Naive B cell (primary cell): ENCODE measurements around the gene SIN3B. TPM values are rescaled to one million over a fixed set of nuclear protein-coding genes. Genes with fewer than 3 reads are reported as not detected.

Experiments used
- ATAC-seq, 2 donors: fragments of 150-1000 bp; cut with Tn5 transposase; 2 replicates each; pipeline ENCODE4 v1.10.0; 2021; ENCODE audit warnings: low read depth in 2 of 2, mild to moderate bottlenecking in 2 of 2, moderate library complexity in 2 of 2
- DNase-seq: peaks from one replicate; pipeline ENCODE4 v3.0.0; 2022
- H3K27ac Mint-ChIP-seq, 6 donors: one replicate each; pipeline ENCODE4 v1.8.0; 2020 to 2022; ENCODE audit warnings: mild to moderate bottlenecking in 6 of 6, mixed read lengths in 6 of 6, moderate library complexity in 5 of 6, inconsistent platforms in 2 of 6
- H3K27me3 Mint-ChIP-seq, 3 donors: one replicate each; pipeline ENCODE4 v1.8.0; 2021 to 2022; ENCODE audit warnings: mixed read lengths in 3 of 3, mild to moderate bottlenecking in 1 of 3
- H3K36me3 Mint-ChIP-seq, 2 donors: one replicate each; pipeline ENCODE4 v1.8.0; 2020 to 2022; ENCODE audit warnings: mixed read lengths in 2 of 2, inconsistent platforms in 1 of 2, mild to moderate bottlenecking in 1 of 2
- H3K4me1 Mint-ChIP-seq, 3 donors: one replicate each; pipeline ENCODE4 v1.8.0; 2020 to 2022; ENCODE audit warnings: mixed read lengths in 3 of 3, inconsistent platforms in 1 of 3, mild to moderate bottlenecking in 1 of 3, moderate library complexity in 1 of 3
- H3K4me3 Mint-ChIP-seq, 8 donors: one replicate each; pipeline ENCODE4 v1.8.0; 2020 to 2022; ENCODE audit warnings: mild to moderate bottlenecking in 8 of 8, mixed read lengths in 8 of 8, moderate library complexity in 8 of 8, inconsistent platforms in 2 of 8
- H3K9me3 Mint-ChIP-seq, 7 donors: one replicate each; pipeline ENCODE4 v1.8.0; 2020 to 2022; ENCODE audit warnings: mixed read lengths in 7 of 7, mild to moderate bottlenecking in 5 of 7, inconsistent platforms in 2 of 7, moderate library complexity in 1 of 7
- polyA plus RNA-seq, 6 donors: library from polyadenylated mRNA; unstranded; fragments of 300-500 nt; fragmentation: Illumina TruSeq; gene quantifications; one replicate each; pipeline ENCODE4 v1.2.3, GENCODE V29; 2021; ENCODE audit warnings: low read depth in 6 of 6

Gene SIN3B
- polyA plus RNA-seq, 6 donors from 2014 or later: 4.8 to 13.0 (median 6.8) TPM

DNA sequence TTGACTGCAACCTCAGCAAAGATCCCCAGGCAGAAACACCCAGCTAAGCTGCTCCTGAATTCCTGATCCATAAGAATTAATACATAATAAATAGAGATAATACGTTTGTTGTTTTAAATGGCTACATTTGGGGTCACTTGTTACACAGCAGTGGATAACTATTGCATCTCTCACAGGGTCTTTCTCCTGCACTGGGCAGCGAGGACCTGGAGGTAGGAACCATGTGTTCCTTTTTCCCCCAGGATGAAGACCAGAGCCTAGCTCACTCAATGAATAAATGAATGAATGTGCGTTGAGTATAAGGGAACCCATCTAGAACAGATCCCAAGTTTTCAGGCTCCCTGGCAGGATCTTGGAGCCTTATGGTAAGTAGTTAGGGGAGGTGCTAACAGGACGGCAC is 90.3 kb downstream of the SIN3B start:
- H3K9me3 Mint-ChIP-seq: peaks cover 2 to 24% (median 15%) of the 10 kb centered on the region in 7 donors
- peaks cover 7 to 22% (median 19%) of the 10 kb centered on the region in 3 donors for H3K27me3 Mint-ChIP-seq

DNA sequence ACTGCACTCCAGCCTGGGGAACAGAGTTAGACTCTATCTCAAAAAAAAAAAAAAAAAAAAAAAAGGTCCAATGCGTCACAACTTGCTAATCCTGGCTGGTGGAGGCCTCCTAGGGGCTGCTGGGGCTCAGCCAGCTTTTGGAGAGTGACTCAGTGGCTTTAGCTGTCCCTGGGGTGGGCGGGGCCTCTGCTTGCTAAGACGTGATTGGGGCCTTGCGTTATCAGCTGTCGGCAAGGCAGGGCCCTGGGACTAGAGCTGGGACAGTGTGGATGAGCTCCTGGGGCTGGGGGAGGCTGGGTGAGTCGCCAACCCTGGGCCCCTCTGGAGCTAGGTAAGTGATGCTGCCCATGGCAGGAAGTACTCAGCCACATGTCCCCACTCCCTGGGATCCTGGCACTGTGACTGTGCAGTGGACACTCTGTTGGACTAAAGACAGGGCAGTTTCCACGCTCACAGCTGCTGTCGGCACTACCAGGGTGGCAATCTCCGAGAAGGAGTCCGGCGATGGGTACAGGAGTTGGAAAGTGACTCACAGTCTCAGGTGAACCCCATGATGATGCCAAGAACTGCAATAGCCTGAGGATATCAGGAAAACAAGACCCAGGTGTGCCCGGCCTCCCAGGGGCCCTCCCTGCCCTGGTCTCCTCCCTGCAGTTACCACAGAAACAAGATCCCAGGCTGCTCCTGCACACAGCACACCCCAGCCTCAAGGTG is 91.8 kb downstream of the SIN3B start:
- H3K36me3 Mint-ChIP-seq: peaks cover 0 to 14% of the 10 kb centered on the region in 2 donors
- H3K27ac Mint-ChIP-seq: peak overlapping the region in 1 of 6 donors; percentile 63
- H3K4me3 Mint-ChIP-seq: no peak overlapping the region
- no peak for ATAC-seq
- H3K9me3 Mint-ChIP-seq: peaks cover under 1 to 19% (median 11%) of the 10 kb centered on the region in 7 donors
- DNase-seq: no peak
- H3K27me3 Mint-ChIP-seq: peaks cover 7 to 19% (median 15%) of the 10 kb centered on the region in 3 donors
- H3K4me1 Mint-ChIP-seq: no peaks in the 10 kb centered on the region

More for the DNA sequence above, 90.3 kb downstream of the SIN3B start:
- Mint-ChIP-seq H3K36me3 (peaks cover 0 to 23% of the 10 kb centered on the region in 2 donors), H3K4me3 (no peak overlapping the region), H3K4me1 (no peaks in the 10 kb centered on the region), H3K27ac (peak overlapping the region in 1 of 6 donors; percentile 26)
- DNase-seq (no peak), ATAC-seq (no peak)

DNA sequence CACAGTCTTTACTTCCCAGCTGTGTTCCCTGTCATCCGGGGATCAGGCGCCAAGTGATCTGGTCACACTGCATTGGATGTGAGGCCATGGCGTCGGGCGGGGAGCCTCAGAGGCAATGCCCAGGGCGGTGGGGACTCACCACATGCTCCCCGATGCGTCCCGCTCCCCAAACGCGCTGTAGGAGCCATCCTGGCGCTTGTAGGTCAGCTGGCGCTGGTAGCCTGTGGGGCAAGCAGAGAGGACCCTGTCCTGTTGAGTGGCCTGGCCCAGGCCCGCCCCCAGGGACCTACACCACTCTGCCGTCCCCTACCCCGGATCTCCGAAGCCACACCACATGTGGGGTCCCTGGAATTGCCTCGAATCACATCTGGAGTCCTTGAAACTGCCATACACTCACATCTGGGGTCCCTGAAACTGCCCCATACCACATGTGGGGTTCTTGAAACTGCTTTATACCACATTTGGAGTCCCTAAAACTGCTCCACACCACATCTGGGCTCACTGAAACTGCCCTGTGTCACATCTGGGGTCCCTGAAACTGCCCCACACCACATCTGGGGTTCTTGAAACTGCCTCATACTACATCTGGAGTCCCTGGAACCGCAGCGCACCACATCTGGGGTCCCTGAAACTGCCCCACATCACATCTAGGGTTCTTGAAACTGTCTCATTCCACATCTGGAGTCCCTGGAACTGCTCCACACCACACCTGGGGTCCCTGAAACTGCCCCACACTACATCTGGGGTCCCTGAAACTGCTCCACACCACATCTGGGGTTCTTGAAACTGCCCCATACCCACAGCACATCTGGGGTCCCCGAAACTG is 92.8 kb downstream of the SIN3B start:
- ATAC-seq (no peak), DNase-seq (no peak)
- Mint-ChIP-seq H3K27ac (no peak overlapping the region), H3K4me1 (no peaks in the 10 kb centered on the region), H3K36me3 (peaks cover 0 to 14% of the 10 kb centered on the region in 2 donors), H3K9me3 (peaks cover 6 to 24% (median 15%) of the 10 kb centered on the region in 7 donors), H3K4me3 (no peak overlapping the region), H3K27me3 (peaks cover 9 to 20% (median 15%) of the 10 kb centered on the region in 3 donors)

DNA sequence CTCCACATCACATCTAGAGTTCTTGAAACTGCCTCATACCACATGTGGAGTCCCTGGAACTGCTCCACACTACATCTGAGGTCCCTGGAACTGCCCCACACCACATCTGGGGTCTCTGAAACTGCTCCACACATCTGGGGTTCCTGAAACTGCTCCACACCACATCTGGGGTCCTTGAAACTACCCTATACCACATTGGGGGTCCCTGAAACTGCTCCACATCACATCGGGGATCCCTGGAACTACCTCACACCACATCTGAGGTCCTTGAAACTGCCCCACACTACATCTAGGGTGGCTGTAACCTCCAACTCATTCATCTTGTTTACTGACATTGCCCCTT is 93.4 kb downstream of the SIN3B start:
- no peaks in the 10 kb centered on the region for H3K4me1 Mint-ChIP-seq
- no peak overlapping the region for H3K27ac Mint-ChIP-seq
- DNase-seq (no peak), ATAC-seq (no peak)
- no peak overlapping the region for H3K4me3 Mint-ChIP-seq
- H3K9me3 Mint-ChIP-seq: peaks cover 7 to 27% (median 16%) of the 10 kb centered on the region in 7 donors
- peaks cover 0 to 18% of the 10 kb centered on the region in 2 donors for H3K36me3 Mint-ChIP-seq
- peaks cover 4 to 22% (median 18%) of the 10 kb centered on the region in 3 donors for H3K27me3 Mint-ChIP-seq

DNA sequence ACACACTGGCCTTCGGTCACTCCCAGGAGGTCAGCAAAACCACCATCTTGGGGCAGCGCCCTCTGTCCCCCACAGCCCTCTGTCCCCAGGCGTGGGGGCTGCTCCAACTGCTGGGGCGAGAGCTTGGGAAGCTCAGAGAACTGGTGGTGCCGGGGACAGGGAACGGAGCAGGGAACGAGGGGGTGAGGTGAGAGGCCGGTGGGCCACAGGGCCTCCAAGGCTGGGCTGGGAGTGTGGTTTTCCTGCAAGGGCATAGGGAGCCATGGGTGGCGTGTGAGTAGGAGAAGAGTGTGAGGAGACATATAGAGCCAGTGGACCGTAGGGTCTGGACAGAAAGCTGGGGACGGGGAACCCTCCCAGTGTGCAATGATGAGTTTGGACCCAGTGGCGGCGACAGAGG is 93.8 kb downstream of the SIN3B start:
- no peak for ATAC-seq
- Mint-ChIP-seq H3K27me3 (peaks cover 4 to 22% (median 22%) of the 10 kb centered on the region in 3 donors), H3K9me3 (peaks cover 7 to 27% (median 16%) of the 10 kb centered on the region in 7 donors), H3K4me3 (no peak overlapping the region), H3K4me1 (no peaks in the 10 kb centered on the region), H3K27ac (peak overlapping the region in 1 of 6 donors; percentile 76), H3K36me3 (peaks cover 0 to 19% of the 10 kb centered on the region in 2 donors)
- no peak for DNase-seq

DNA sequence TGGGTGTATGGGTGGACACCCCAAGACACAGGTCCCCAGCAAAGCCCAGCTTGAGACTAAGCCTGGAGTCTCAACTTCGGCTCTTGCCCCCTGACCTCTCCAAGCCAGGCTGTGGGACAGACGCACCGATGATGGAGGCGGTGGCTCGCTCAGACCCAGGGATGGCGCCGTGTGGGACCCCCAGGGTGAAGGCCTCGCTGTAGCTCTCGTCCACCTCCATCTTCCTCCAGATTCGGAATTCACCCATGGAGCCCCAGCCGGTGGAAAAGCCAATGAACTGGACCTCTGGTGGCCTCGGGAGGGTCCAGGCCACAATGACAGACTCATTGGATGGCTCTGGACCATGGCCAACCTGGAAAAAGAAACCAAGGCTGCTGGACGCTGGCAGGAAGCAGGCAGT is 98.7 kb downstream of the SIN3B start:
- DNase-seq (no peak), ATAC-seq (no peak)
- peaks cover 0 to 27% of the 10 kb centered on the region in 2 donors for H3K36me3 Mint-ChIP-seq
- no peaks in the 10 kb centered on the region for H3K4me1 Mint-ChIP-seq
- peaks cover 15 to 33% (median 21%) of the 10 kb centered on the region in 7 donors for H3K9me3 Mint-ChIP-seq
- peaks cover 11 to 42% (median 41%) of the 10 kb centered on the region in 3 donors for H3K27me3 Mint-ChIP-seq
- H3K4me3 Mint-ChIP-seq: no peak overlapping the region
- no peak overlapping the region for H3K27ac Mint-ChIP-seq

DNA sequence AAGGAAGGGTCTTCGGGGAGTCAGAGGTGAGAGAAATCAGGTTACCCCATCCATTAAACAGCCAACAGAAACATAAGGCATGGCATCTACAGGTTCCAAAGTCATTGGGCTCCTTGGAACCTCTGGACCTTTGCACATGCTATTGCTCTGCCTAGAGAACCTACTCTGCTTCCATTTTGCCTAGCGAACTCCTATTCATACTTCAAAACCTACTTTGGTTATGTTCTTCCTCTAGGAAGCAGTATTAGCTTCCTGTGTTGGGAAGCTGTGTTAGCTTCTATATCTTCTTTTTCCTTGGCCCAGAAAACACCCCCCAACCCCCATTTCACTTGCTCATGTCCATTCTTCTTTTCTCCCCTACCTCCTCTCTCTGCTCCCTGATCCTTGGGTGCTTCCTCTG is 99.2 kb downstream of the SIN3B start:
- DNase-seq (no peak), ATAC-seq (no peak)
- Mint-ChIP-seq H3K27ac (no peak overlapping the region), H3K4me3 (no peak overlapping the region), H3K36me3 (peaks cover under 1 to 27% of the 10 kb centered on the region in 2 donors), H3K4me1 (no peaks in the 10 kb centered on the region), H3K27me3 (peaks cover 11 to 41% (median 41%) of the 10 kb centered on the region in 3 donors), H3K9me3 (peaks cover 16 to 38% (median 21%) of the 10 kb centered on the region in 7 donors)

DNA sequence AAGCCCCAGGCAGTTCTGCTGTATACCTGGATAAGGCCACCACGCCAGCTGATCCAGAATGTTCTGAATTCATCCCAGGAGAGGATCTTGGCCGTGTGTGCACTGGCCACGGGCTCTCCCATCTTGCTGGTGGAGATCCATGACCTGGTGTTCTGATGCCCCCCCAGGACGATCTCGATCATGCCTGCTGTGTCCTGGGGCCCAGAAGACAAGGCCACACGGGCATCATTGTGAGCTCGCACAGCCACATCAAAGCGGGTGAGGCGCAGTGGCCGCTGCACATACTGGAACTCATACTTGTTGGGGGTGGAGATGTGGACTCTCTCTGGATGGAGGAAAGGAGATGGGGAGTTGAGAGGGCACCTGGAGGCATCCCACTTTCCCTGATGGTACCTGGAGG is 99.7 kb downstream of the SIN3B start:
- no peak for ATAC-seq
- peaks cover 5 to 27% of the 10 kb centered on the region in 2 donors for H3K36me3 Mint-ChIP-seq
- H3K27me3 Mint-ChIP-seq: peaks cover 11 to 41% (median 41%) of the 10 kb centered on the region in 3 donors
- no peak for DNase-seq
- H3K9me3 Mint-ChIP-seq: peaks cover 19 to 43% (median 26%) of the 10 kb centered on the region in 7 donors
- no peak overlapping the region for H3K27ac Mint-ChIP-seq
- no peak overlapping the region for H3K4me3 Mint-ChIP-seq
- no peaks in the 10 kb centered on the region for H3K4me1 Mint-ChIP-seq

Other genes starting within 250 kb of the SIN3B start
- 10 to 100 TPM in 1 of 6 donors, 1 to 10 TPM in 5; 2.0 to 10.9 (median 5.4) TPM for gene MED26, start 201.2 kb upstream of the SIN3B start, polyA plus RNA-seq
- gene SMIM7, start 169.3 kb upstream of the SIN3B start, polyA plus RNA-seq: 10 to 100 TPM; 41.0 to 84.2 (median 69.1) TPM
- gene TMEM38A, start 168.3 kb upstream of the SIN3B start, polyA plus RNA-seq: 10 to 100 TPM; 13.7 to 18.6 (median 16.6) TPM
- gene NWD1, start 109.6 kb upstream of the SIN3B start, polyA plus RNA-seq: under 1 TPM in 2 of 6 donors, not detected in 4; 0.17 to 0.18 TPM
- gene F2RL3, start 59.6 kb downstream of the SIN3B start, polyA plus RNA-seq: under 1 TPM in 1 of 6 donors, not detected in 5; 0.17 TPM
- under 1 TPM in 4 of 6 donors, not detected in 2; 0.12 to 0.65 (median 0.35) TPM for gene CPAMD8, start 197.4 kb downstream of the SIN3B start, polyA plus RNA-seq
- gene HAUS8, start 246.1 kb downstream of the SIN3B start, polyA plus RNA-seq: 10 to 100 TPM in 2 of 6 donors, 1 to 10 TPM in 4; 3.9 to 11.4 (median 7.2) TPM
- 10 to 100 TPM in 2 of 6 donors, 1 to 10 TPM in 4; 3.1 to 34.9 (median 6.9) TPM for gene MYO9B, start 246.4 kb downstream of the SIN3B start, polyA plus RNA-seq